Thyroid gland (tissue), 4 donors: ENCODE results near the gene RELL2. TPM values are rescaled to one million over a fixed set of nuclear protein-coding genes. Genes with fewer than 3 reads are reported as not detected.

Experiments used
- DNase-seq, 2 donors: peaks; one replicate each; pipeline ENCODE4 v3.0.0-alpha.2; 2019
- H3K27ac ChIP-seq, 3 donors: fragments of 200-600 bp; sonication (generic); 1 replicate in 2 of 3; 2 replicates in 1 of 3; pipeline ENCODE4 v1.5.1; 2016 to 2019; ENCODE audit warnings: mild to moderate bottlenecking in 1 of 3, moderate library complexity in 1 of 3
- H3K27me3 ChIP-seq: fragments of 200-600 bp; sonication (generic); one replicate; pipeline ENCODE4 v1.5.1; 2019
- H3K36me3 ChIP-seq, 2 donors: fragments of 200-600 bp; sonication (generic); one replicate each; pipeline ENCODE4 v1.5.1; 2016 to 2019
- H3K4me1 ChIP-seq, 2 donors: fragments of 200-600 bp; sonication (generic); one replicate each; pipeline ENCODE4 v1.5.1; 2017 to 2019
- H3K4me3 ChIP-seq, 3 donors: fragments of 200-600 bp; sonication (generic); replicated peaks in 1 of 3; 1 replicate in 2 of 3; 2 replicates in 1 of 3; pipeline ENCODE4 v1.5.1; 2016; ENCODE audit warnings: mild to moderate bottlenecking in 1 of 3
- H3K9me3 ChIP-seq: fragments of 200-600 bp; sonication (generic); one replicate; pipeline ENCODE4 v1.5.1; 2017
- POLR2A ChIP-seq, 2 donors: fragments of 450-650 bp; IDR thresholded peaks; one replicate each; pipeline ENCODE4 v1.6.1; 2017; ENCODE audit warnings: antibody characterized with exemption in 2 of 2, mild to moderate bottlenecking in 2 of 2, moderate library complexity in 1 of 2
- WGBS, 2 donors: methylation state at CpG; one replicate each; pipeline ENCODE4 v1.1.5; 2017; 5-methylcytosine and 5-hydroxymethylcytosine counted together
- intact Hi-C: fragments of 100-400 bp; cut with DNase I; formaldehyde crosslinking; loops from one replicate; pipeline ENCODE4 v1.15.1; 2023
- total RNA-seq, 4 donors: library from RNA; depleted of rRNA; stranded (reverse); fragments of >200 nt; gene quantifications; one replicate each; pipeline ENCODE4 v1.2.3, GENCODE V29; 2016
- TF ChIP-seq, protein P1 (sequence below), 6 experiments: fragments of 200-600 bp in 3 of 6; fragments of 450-650 bp in 3 of 6; sonication (generic) in 3 of 6; IDR thresholded peaks; one replicate each; pipeline ENCODE4 v1.5.1; 2016 to 2019; ENCODE audit warnings: antibody characterized with exemption in 6 of 6, mild to moderate bottlenecking in 2 of 6, inconsistent platforms in 1 of 6, moderate library complexity in 1 of 6

RELL2 gene
- total RNA-seq, 4 donors from 2014 or later: 2.4 to 5.7 (median 4.6) TPM

DNA sequence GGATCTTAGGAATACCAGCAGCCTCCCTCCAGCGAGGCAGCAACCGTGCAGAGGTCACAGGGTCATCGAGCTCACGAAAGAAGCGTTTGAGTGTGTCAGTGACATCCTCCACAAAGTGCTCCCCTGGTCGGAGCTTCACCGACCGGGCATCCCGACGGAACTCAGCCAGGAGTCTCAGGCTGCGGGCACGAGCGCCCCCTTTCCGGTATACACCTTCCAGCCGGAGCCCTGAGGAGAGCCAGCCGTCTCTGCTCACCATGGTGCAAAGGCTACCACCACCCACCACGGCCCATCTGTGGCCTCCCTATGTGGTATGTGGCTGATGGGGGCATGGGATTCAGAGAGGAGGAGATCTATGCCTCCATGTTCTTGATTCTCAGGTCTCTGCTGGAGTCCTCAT, 25.2 kb downstream of the RELL2 start:
- DNase-seq: no peak
- no peaks in the 10 kb centered on the region for H3K36me3 ChIP-seq
- intact Hi-C loops: no loop called here
- no peak for TF ChIP-seq POLR2A (IDR thresholded peaks at IDR 0.05)
- TF ChIP-seq, protein P1, sequence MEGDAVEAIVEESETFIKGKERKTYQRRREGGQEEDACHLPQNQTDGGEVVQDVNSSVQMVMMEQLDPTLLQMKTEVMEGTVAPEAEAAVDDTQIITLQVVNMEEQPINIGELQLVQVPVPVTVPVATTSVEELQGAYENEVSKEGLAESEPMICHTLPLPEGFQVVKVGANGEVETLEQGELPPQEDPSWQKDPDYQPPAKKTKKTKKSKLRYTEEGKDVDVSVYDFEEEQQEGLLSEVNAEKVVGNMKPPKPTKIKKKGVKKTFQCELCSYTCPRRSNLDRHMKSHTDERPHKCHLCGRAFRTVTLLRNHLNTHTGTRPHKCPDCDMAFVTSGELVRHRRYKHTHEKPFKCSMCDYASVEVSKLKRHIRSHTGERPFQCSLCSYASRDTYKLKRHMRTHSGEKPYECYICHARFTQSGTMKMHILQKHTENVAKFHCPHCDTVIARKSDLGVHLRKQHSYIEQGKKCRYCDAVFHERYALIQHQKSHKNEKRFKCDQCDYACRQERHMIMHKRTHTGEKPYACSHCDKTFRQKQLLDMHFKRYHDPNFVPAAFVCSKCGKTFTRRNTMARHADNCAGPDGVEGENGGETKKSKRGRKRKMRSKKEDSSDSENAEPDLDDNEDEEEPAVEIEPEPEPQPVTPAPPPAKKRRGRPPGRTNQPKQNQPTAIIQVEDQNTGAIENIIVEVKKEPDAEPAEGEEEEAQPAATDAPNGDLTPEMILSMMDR (IDR thresholded peaks at IDR 0.05): no peak
- H3K4me3 ChIP-seq: no peak overlapping the region
- H3K27me3 ChIP-seq: no peaks in the 10 kb centered on the region
- H3K9me3 ChIP-seq: no peaks in the 10 kb centered on the region
- 76 to 80% methylated on average over 17 of the region's 17 CpGs for WGBS, 2 donors
- H3K4me1 ChIP-seq: no peaks in the 10 kb centered on the region
- no peak overlapping the region for H3K27ac ChIP-seq

- H3K9me3 ChIP-seq: no peaks in the 10 kb centered on the region
- intact Hi-C loops: no loop called here
- WGBS, 2 donors: 84 to 87% methylated on average over 8 of the region's 8 CpGs
- H3K36me3 ChIP-seq: no peaks in the 10 kb centered on the region
- no peak overlapping the region for H3K27ac ChIP-seq
- no peak overlapping the region for H3K4me3 ChIP-seq
- TF ChIP-seq, protein P1 (IDR thresholded peaks at IDR 0.05): no peak
- TF ChIP-seq POLR2A (IDR thresholded peaks at IDR 0.05): no peak
- no peaks in the 10 kb centered on the region for H3K4me1 ChIP-seq
- H3K27me3 ChIP-seq: no peaks in the 10 kb centered on the region
- DNase-seq: no peak
Measured at GRCh38 chr5:141663506-141663905, 26.7 kb downstream of the RELL2 start.

- 34 to 38% methylated on average over 7 to 12 of the region's 13 CpGs for WGBS, 2 donors
- no peaks in the 10 kb centered on the region for H3K27me3 ChIP-seq
- DNase-seq: peak; percentile 77 to 79
- H3K4me3 ChIP-seq: no peak overlapping the region
- TF ChIP-seq, protein P1 (IDR thresholded peaks at IDR 0.05): peak; percentile 65 to 91 (median 77)
- TF ChIP-seq POLR2A (IDR thresholded peaks at IDR 0.05): no peak
- intact Hi-C loops: no loop called here
- H3K9me3 ChIP-seq: no peaks in the 10 kb centered on the region
- no peak overlapping the region for H3K27ac ChIP-seq
- no peaks in the 10 kb centered on the region for H3K36me3 ChIP-seq
- H3K4me1 ChIP-seq: no peaks in the 10 kb centered on the region
Measured at GRCh38 chr5:141664733-141665461, 28.1 kb downstream of the RELL2 start.

DNA sequence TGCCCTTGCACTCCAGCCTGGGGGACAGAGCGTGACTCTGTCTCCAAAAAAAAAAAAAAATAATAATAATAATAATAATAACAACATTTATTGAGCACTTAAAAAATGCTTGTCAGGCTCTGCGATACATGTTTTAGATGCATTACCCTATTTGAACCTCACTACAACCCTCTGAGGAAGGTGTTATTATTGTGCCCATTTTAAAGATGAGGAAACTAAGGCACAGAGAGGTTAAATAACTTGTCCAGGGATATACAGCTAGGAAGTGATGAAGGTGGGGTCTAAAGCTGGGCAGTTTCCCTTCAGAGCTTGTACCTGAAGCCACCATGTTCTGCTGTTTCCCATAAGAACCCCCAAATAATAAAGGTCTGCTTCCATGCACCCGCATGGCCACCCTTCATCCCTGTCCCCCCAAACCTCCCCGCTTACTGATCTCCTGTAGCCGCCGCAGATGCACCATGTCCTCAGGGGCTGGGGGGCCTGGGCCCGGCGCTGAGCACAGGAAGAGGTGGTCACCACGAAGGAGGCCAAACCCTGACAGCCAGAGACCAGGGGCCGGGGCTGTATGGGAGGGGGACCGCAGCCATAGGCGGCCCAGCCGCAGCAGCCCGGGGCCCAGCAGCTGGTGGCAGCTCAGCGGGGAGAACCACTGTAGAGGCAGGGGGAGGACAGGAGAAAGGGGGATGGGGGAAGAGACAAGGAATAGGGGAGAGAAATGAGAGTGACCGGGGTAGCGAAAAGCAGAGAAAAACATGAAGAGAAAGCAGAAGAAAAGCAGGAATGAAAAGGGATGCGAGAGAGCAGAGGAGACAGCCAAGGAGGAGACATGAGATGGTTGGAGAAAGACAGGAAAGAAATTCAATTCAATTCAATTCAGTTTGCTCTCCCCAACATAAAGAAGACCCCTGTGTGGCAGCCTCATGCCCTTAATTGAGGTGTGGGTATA, 29.5 kb downstream of the RELL2 start:
- intact Hi-C loops: no loop called here

More for the DNA sequence above, 29.5 kb downstream of the RELL2 start:
- TF ChIP-seq, protein P1 (IDR thresholded peaks at IDR 0.05): no peak
- no peak for TF ChIP-seq POLR2A (IDR thresholded peaks at IDR 0.05)
- Histone ChIP-seq H3K27ac (no peak overlapping the region), H3K4me1 (no peaks in the 10 kb centered on the region), H3K9me3 (no peaks in the 10 kb centered on the region), H3K36me3 (no peaks in the 10 kb centered on the region), H3K27me3 (no peaks in the 10 kb centered on the region), H3K4me3 (no peak overlapping the region)
- WGBS, 2 donors: 86 to 89% methylated on average over 18 of the region's 18 CpGs
- DNase-seq: no peak
